Prostate gland (tissue), 2 donors: ENCODE data around the gene SMIM35.

Source experiments
- POLR2A ChIP-seq: fragments of 450-650 bp; IDR thresholded peaks from one replicate; pipeline ENCODE4 v1.6.1; 2016; ENCODE audit warnings: antibody characterized with exemption, mild to moderate bottlenecking
- TF ChIP-seq, protein P1 (sequence below), 4 experiments: fragments of 200-600 bp in 2 of 4; fragments of 450-650 bp in 2 of 4; sonication (generic) in 2 of 4; IDR thresholded peaks; 1 replicate in 3 of 4; 2 replicates in 1 of 4; pipeline ENCODE4 v1.5.1; 2016 to 2019; ENCODE audit warnings: antibody characterized with exemption in 4 of 4, mild to moderate bottlenecking in 2 of 4, moderate library complexity in 2 of 4

DNA sequence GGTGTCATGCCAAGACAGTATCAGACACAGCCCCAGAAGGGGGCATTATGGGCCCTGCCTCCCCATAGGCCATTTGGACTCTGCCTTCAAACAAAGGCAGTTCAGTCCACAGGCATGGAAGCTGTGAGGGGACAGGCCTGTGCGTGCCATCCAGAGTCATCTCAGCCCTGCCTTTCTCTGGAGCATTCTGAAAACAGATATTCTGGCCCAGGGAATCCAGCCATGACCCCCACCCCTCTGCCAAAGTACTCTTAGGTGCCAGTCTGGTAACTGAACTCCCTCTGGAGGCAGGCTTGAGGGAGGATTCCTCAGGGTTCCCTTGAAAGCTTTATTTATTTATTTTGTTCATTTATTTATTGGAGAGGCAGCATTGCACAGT is 85.9 kb downstream of the SMIM35 start:
- no peak for TF ChIP-seq POLR2A
- TF ChIP-seq, protein P1, sequence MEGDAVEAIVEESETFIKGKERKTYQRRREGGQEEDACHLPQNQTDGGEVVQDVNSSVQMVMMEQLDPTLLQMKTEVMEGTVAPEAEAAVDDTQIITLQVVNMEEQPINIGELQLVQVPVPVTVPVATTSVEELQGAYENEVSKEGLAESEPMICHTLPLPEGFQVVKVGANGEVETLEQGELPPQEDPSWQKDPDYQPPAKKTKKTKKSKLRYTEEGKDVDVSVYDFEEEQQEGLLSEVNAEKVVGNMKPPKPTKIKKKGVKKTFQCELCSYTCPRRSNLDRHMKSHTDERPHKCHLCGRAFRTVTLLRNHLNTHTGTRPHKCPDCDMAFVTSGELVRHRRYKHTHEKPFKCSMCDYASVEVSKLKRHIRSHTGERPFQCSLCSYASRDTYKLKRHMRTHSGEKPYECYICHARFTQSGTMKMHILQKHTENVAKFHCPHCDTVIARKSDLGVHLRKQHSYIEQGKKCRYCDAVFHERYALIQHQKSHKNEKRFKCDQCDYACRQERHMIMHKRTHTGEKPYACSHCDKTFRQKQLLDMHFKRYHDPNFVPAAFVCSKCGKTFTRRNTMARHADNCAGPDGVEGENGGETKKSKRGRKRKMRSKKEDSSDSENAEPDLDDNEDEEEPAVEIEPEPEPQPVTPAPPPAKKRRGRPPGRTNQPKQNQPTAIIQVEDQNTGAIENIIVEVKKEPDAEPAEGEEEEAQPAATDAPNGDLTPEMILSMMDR (IDR thresholded peaks at IDR 0.05), result no peak
